GM12872 (cell line): ENCODE results near the gene C19orf38.

Experiments
- TF ChIP-seq, protein P1 (sequence below): IDR thresholded peaks from 3 replicates; pipeline ENCODE4 v1.5.1; 2011; ENCODE audit warnings: low read depth, mild to moderate bottlenecking, low read length, moderate library complexity; ENCODE audit not compliant: insufficient read depth

The C19orf38 gene

DNA sequence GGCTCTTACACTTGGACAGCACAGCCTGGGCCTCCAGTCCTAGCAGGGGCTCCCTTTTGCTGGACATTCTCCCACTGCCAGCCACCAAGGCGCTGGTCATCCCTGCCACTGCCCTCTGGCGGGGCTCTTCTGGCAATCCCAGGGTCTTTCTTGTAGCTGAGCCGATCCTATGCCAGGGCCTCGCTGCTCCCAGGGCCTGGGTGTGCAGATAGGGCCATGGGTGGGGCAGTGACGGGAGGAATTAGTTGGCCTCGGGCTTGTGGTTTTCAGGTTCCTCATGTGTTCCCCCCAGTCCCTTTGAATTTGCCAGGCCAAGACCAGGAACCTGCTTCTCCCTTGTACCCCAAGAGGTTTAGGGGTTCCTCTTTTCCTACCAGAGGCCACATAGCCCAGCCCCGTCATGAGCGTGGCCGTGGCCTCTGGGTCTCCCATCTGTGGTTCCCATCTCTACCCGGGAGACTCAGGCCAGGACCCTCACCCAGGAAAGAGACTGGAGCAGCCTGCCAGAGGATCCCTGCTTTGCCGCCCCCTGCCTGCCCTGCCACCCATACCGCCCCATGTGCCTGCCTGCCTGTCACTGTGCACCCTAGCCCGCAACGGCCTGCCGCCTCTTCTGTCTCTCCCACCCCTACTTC is 38.4 kb upstream of the C19orf38 start:
- TF ChIP-seq, protein P1, sequence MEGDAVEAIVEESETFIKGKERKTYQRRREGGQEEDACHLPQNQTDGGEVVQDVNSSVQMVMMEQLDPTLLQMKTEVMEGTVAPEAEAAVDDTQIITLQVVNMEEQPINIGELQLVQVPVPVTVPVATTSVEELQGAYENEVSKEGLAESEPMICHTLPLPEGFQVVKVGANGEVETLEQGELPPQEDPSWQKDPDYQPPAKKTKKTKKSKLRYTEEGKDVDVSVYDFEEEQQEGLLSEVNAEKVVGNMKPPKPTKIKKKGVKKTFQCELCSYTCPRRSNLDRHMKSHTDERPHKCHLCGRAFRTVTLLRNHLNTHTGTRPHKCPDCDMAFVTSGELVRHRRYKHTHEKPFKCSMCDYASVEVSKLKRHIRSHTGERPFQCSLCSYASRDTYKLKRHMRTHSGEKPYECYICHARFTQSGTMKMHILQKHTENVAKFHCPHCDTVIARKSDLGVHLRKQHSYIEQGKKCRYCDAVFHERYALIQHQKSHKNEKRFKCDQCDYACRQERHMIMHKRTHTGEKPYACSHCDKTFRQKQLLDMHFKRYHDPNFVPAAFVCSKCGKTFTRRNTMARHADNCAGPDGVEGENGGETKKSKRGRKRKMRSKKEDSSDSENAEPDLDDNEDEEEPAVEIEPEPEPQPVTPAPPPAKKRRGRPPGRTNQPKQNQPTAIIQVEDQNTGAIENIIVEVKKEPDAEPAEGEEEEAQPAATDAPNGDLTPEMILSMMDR, result no peak

DNA sequence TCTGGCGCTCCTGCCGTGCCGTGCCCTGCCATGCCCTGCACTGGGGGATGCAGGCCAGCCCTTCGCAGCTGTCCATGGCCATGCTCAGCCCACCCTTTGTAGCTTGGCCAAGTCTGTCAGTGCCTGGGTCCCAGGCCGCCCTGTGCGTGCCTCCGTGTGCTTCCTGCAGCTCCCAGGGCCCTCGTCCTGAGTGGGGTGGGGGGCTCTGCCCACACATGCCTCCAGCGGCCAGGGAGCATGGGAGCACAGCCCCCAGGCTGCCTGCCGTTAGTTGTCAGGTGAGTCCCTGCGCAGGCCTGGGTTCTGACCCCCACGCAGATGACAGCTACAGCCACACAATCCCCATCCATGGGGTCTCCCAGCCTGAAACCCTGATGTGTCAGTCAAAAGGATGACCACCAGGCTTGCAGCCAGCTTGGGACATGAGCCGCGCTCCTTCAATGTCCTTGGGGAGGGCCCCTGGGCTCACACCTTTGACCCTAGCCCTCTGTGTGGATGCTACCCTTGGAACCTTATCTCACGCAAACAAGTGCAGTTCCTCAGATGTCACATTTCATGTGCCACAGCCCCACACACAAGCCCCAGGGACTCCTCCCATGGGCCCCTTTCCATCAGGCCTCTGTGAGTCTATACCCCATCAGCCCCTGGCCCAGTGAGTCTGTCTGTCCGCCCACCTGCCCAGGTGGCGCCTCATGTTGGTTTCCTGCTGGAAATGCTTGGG is 36.7 kb upstream of the C19orf38 start:
- TF ChIP-seq, protein P1, result no peak

DNA sequence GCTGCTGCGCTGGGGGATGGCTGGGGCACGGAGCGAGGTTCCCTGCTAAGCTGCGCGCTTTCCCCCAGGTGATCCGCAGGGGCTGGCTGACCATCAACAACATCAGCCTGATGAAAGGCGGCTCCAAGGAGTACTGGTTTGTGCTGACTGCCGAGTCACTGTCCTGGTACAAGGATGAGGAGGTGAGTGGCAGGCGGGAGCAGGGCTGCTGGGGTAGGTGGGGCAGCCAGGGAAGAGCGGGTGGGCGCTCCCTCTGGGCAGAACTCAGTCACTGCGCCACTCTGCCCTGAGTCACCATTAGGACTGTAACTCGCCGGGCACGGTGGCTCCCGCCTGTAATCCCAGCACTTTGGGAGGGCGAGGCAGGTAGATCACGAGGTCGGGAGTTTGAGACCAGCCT is 36.0 kb upstream of the C19orf38 start:
- TF ChIP-seq, protein P1, result no peak

DNA sequence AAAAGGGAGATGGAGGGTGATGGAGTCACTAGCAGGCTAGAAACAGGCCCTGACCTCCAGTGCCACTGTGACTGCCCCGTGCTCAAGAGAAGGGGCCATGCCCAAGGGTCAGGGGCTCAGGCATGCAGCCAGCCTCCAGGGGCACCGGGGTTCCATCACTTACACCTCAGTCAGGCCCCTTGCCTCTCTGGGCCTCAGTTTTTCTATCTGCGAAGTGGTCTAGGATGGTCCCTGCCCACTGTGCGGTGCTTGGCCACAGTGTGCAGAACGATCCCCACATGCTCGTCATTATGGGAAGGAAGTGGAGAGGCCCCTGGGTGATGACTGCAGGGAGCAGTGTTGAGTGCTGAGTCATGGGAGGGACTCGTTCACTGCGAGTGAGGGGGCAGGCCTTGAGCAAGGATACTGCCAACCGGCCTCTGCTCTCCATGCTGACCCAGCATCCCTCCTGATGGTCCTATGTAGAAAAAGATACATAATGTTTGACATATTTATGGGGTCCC is 35.3 kb upstream of the C19orf38 start:
- TF ChIP-seq, protein P1, result no peak

DNA sequence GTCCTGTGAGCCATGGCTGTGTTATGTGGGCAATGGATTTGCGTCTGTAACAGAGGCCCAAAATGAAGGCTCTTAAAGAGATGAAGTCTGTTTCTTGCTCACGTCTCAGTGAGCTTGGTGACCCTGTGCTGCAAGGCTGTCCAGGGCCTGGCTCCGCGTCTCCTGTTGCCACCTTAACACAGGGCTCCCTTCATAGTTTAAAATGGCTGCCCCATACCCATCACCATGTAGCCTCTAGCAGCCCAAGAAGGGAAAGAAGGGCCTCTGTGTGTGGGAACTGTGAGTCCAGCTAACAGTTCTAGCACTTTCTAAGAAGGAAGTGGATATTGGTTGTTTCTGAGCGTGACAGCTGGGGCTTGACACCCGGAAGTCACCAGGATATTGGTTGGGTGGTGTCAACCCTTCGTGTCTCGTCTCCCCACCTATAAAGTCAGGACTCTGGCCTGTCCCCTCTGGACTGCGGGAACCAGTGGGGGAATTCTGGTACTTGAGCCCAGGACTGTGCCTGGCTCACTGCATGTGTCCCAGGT is 33.1 kb upstream of the C19orf38 start:
- TF ChIP-seq, protein P1, result no peak

DNA sequence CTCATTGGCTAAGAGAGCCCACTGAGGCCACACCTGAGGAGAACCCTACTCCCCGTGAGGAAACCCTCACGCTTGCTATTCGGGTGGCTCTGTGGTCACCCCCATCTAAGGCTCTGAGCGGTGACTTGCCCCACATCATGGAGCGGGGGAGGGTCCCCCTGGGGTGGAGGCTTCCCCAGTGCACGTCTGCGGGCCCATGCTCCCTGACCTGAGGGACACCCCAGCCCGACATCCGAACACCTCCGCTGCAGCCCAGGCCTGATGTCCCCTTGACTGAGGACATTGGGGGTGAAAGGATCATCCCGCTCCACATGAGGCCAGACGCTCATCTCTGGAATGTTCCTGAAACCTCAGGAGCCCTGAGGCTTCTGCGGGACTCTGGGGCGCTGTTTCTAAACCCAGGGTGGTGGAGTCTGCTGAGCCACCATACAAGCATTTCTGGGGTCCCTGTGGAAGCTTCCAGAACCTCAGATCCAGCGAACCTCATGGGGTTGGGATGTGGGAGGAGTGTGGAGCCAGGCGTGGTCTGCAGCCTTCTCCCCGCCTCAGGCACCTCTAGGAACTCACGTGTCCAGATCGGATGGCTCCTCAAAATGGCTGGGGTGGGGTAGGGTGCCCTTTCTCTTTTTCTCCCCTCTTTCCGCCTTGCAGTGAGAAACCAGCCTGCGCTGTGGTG is 32.1 kb upstream of the C19orf38 start:
- TF ChIP-seq, protein P1, result no peak

DNA sequence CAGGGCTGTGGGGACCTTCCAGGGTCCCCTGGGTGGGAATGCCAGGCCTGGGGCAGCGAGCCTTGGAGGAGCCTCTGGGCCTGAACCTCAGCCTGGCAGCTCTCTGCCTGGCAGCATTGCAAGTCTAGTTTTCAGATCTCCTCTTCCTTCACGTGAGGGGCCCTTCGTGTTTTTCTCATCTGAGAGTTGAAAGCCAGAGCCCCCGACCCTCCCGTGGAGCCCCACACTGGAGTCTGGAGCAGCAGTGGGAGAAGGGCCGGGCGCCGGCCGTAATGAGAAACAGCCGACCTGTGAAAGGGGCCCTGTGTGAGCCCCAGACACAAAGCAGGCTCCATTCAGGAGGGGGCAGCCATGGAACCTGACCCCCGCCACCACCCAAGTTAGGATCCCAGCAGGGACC is 31.5 kb upstream of the C19orf38 start:
- TF ChIP-seq, protein P1, result no peak
